GM12878 (cell line): ENCODE data around the gene FUT8. TPM values are rescaled to one million over a fixed set of nuclear protein-coding genes. Genes with fewer than 3 reads are reported as not detected.

Source experiments
- ATAC-seq: fragments of 200-7000 bp; cut with Tn5 transposase; 3 replicates; pipeline ENCODE4 v1.9.1; 2020; ENCODE audit warnings: mild to moderate bottlenecking, moderate library complexity
- BruUV-seq: library from RNA; stranded (reverse); fragments of 400-500 nt; replicated peaks from 2 replicates; lab custom pipeline; 2021; lab: Mats Ljungman, UMichigan
- CTCF ChIA-PET: fragments of 300-600 bp; sonication (Branson Sonifier 250); formaldehyde crosslinking; extraction: SDS; loops from one replicate; lab custom pipeline; 2021; ENCODE audit warnings: inconsistent platforms; lab: Yijun Ruan, JAX
- POLR2A ChIA-PET: fragments of 350-600 bp; formaldehyde crosslinking; extraction: SDS; loops from one replicate; lab custom pipeline; 2021; ENCODE audit warnings: inconsistent platforms; lab: Charles Lee
- RAD21 ChIA-PET: fragments of 300-600 bp; sonication (Branson Sonifier 250); formaldehyde crosslinking; loops from one replicate; lab custom pipeline; 2023; ENCODE audit warnings: antibody characterized with exemption; ENCODE audit not compliant: unreplicated experiment; lab: Charles Lee
- SMC1A ChIA-PET: fragments of 300-600 bp; sonication (Branson Sonifier 250); formaldehyde crosslinking; loops from one replicate; lab custom pipeline; 2023; ENCODE audit not compliant: unreplicated experiment, uncharacterized antibody; lab: Charles Lee
- DNase-seq: peaks from one replicate; pipeline ENCODE4 v3.0.0-alpha.2; 2011; ENCODE audit warnings: low read depth, low spot score
- FAIRE-seq: peaks from 3 replicates; lab custom pipeline; 2011; peaks lifted over from hg19 to GRCh38; lab: Jason Lieb, UNC
- H2AFZ ChIP-seq: 2 replicates; pipeline ENCODE4 v1.6.0; 2011; ENCODE audit warnings: low read depth, low read length, control low read depth; ENCODE audit not compliant: control insufficient read depth
- H3K27ac ChIP-seq: 2 replicates; pipeline ENCODE4 v1.5.1; 2011; ENCODE audit warnings: control low read depth; ENCODE audit not compliant: control insufficient read depth, insufficient read depth
- H3K27me3 ChIP-seq, 2 experiments: replicated peaks in 1 of 2; 2 replicates each; pipeline versions ENCODE4 v1.6.0 to v1.6.1; 2011; ENCODE audit warnings: low read length in 1 of 2; ENCODE audit not compliant: control insufficient read depth in 2 of 2, insufficient read depth in 2 of 2
- H3K36me3 ChIP-seq, 2 experiments: 2 replicates each; pipeline ENCODE4 v1.5.1; 2011; ENCODE audit warnings: low read length in 1 of 2; ENCODE audit not compliant: control insufficient read depth in 2 of 2, insufficient read depth in 2 of 2
- H3K4me1 ChIP-seq: 2 replicates; pipeline ENCODE4 v1.6.1; 2011; ENCODE audit warnings: mild to moderate bottlenecking, low read length, moderate library complexity, mixed read lengths; ENCODE audit not compliant: control insufficient read depth, insufficient read depth
- H3K4me2 ChIP-seq: 2 replicates; pipeline ENCODE4 v1.6.0; 2011; ENCODE audit warnings: control low read depth; ENCODE audit not compliant: control insufficient read depth, insufficient read depth
- H3K4me3 ChIP-seq: fragments of 200-600 bp; sonication (generic); 2 replicates; pipeline ENCODE4 v1.5.1; 2016
- H3K79me2 ChIP-seq: 2 replicates; pipeline ENCODE4 v1.6.0; 2011; ENCODE audit warnings: low read length; ENCODE audit not compliant: control insufficient read depth, insufficient read depth
- H3K9ac ChIP-seq: 2 replicates; pipeline ENCODE4 v1.8.0; 2011; ENCODE audit warnings: low read length, control low read depth, mixed read lengths; ENCODE audit not compliant: control insufficient read depth, insufficient read depth
- H3K9me3 ChIP-seq: replicated peaks from 3 replicates; pipeline ENCODE4 v1.5.1; 2011; ENCODE audit warnings: mild to moderate bottlenecking, low read length; ENCODE audit not compliant: control insufficient read depth, insufficient read depth
- H4K20me1 ChIP-seq: 2 replicates; pipeline ENCODE4 v1.6.0; 2011; ENCODE audit not compliant: control insufficient read depth, insufficient read depth
- MEF2A ChIP-seq: IDR thresholded peaks from 2 replicates; pipeline ENCODE4 v1.6.1; 2011; ENCODE audit warnings: low read depth, mild to moderate bottlenecking, low read length, moderate library complexity; ENCODE audit not compliant: insufficient read depth
- MLLT1 ChIP-seq: fragments of 450-650 bp; IDR thresholded peaks from 2 replicates; pipeline ENCODE4 v1.6.1; 2016; ENCODE audit warnings: mild to moderate bottlenecking
- NFXL1 ChIP-seq: fragments of 450-650 bp; IDR thresholded peaks from 2 replicates; pipeline ENCODE4 v1.6.1; 2017; ENCODE audit warnings: antibody characterized with exemption, mild to moderate bottlenecking, borderline replicate concordance
- RAD21 ChIP-seq: IDR thresholded peaks from 2 replicates; pipeline ENCODE4 v1.6.1; 2011; ENCODE audit warnings: mild to moderate bottlenecking, low read depth, low read length, moderate library complexity; ENCODE audit not compliant: insufficient read depth
- RUNX3 ChIP-seq: IDR thresholded peaks from 2 replicates; pipeline ENCODE4 v1.6.1; 2012; ENCODE audit warnings: low read length, inconsistent platforms
- SIX5 ChIP-seq: IDR thresholded peaks from 2 replicates; pipeline ENCODE4 v1.6.1; 2011; ENCODE audit warnings: mild to moderate bottlenecking, low read depth, low read length, moderate library complexity; ENCODE audit not compliant: severe bottlenecking
- SKIL ChIP-seq: fragments of 450-650 bp; IDR thresholded peaks from 2 replicates; pipeline ENCODE4 v1.6.1; 2017; ENCODE audit warnings: mild to moderate bottlenecking, low read depth, inconsistent platforms; ENCODE audit not compliant: poor library complexity, severe bottlenecking
- TARDBP ChIP-seq: IDR thresholded peaks from 2 replicates; pipeline ENCODE4 v1.6.1; 2016; ENCODE audit warnings: borderline replicate concordance
- WGBS: methylation state at CpG from one replicate; pipeline ENCODE4 v1.1.6; 2016; ENCODE audit warnings: low lambda C conversion rate; ENCODE audit not compliant: insufficient replicate concordance, insufficient coverage; ENCODE audit errors: missing lambda C conversion rate; 5-methylcytosine and 5-hydroxymethylcytosine counted together
- in situ Hi-C: fragments of 300-500 bp; cut with MboI; formaldehyde crosslinking; loops from 9 replicates; pipeline ENCODE4 v1.14.3; 2018; ENCODE audit warnings: mixed read lengths
- intact Hi-C: fragments of 100-400 bp; cut with micrococcal nuclease; formaldehyde crosslinking; loops from one replicate; pipeline ENCODE4 v1.14.2; 2022; ENCODE audit not compliant: unreplicated experiment
- polyA plus RNA-seq, 11 experiments: library from polyadenylated mRNA; depleted of rRNA in 4 of 11; unstranded in 6 of 11; stranded (reverse) in 5 of 11; fragments of >200 nt; fragmentation: Nextera tagmentation in 4 of 11; fragmentation: Illumina TruSeq in 1 of 11; extraction: Ambion mirVana in 4 of 11; extraction: Trizol in 1 of 11; gene quantifications; 1 replicate in 1 of 11; 2 replicates in 10 of 11; pipeline versions ENCODE4 v1.2.1 to v1.2.3, GENCODE V29; 2011 to 2016; ENCODE audit warnings: inconsistent platforms in 2 of 11, missing spikeins in 2 of 11, low read depth in 1 of 11
- total RNA-seq, 4 experiments: library from RNA; depleted of rRNA in 3 of 4; stranded (reverse); fragments of >200 nt in 3 of 4; fragmentation: Illumina TruSeq in 1 of 4; extraction: Trizol in 1 of 4; gene quantifications; 2 replicates each; pipeline versions ENCODE4 v1.2.1 to v1.2.3, GENCODE V29; 2013 to 2021

FUT8 gene
- total and polyA plus RNA-seq, 10 of the 15 experiments (the other 5 are each of a cell fraction or from before 2014, with no cell fraction given) = 21.3 to 106 (median 66.3) TPM

- TF ChIP-seq SKIL (no peak), RAD21 (no peak), SIX5 (no peak), TARDBP (no peak), MLLT1 (no peak)
Observed at GRCh38 chr14:65771271-65771670, 358.7 kb downstream of the FUT8 start (continued).

GRCh38 chr14:65772466-65772865 lies 359.9 kb downstream of the FUT8 start:
- ATAC-seq (no peak), DNase-seq (no peak), FAIRE-seq (no peak)
- H3K27me3 ChIP-seq = no peaks in the 10 kb centered on the region
- no peak overlapping the region for H3K4me2 ChIP-seq
- ChIA-PET CTCF (interaction anchor here (1.1 kb wide), 1 partner anchor 356 kb away, joined by 4 read pairs; no protein-coding TSS in a partner anchor), SMC1A (interaction anchor here (1.0 to 1.2 kb wide), 2 partner anchors 357 to 498 kb away, joined by 3 read pairs; no protein-coding TSS in a partner anchor), RAD21 (interaction anchor here (1.0 kb wide), 1 partner anchor 52 kb away, joined by 4 read pairs; no protein-coding TSS in a partner anchor), POLR2A (no interaction called here)
- in situ Hi-C loops = no loop called here
- 62% methylated on average over 8 of the region's 8 CpGs for WGBS
- H3K9me3 ChIP-seq = no peaks in the 10 kb centered on the region
- no peaks in the 10 kb centered on the region for H3K79me2 ChIP-seq
- H4K20me1 ChIP-seq = no peaks in the 10 kb centered on the region
- no peaks in the 10 kb centered on the region for H3K36me3 ChIP-seq
- H3K9ac ChIP-seq = no peak overlapping the region
- H3K27ac ChIP-seq = no peak overlapping the region
- H3K4me3 ChIP-seq = no peak overlapping the region
- H2AFZ ChIP-seq = no peak overlapping the region; the same call in 1 of the 2 replicates
- TF ChIP-seq NFXL1 = no peak
- peak; percentile 38; the same call in 1 of the 2 replicates for TF ChIP-seq RUNX3
- TF ChIP-seq MEF2A = 0 out of 2 replicates have a peak, but pooled peaks have one; percentile 36
- TF ChIP-seq, all 136 proteins: peak for 2
- BruUV-seq = no TSS peak
- no peaks in the 10 kb centered on the region for H3K4me1 ChIP-seq
- intact Hi-C loops = no loop called here
